Measurements from ENCODE around the gene FARS2. TPM values are rescaled to one million over a fixed set of nuclear protein-coding genes. Genes with fewer than 3 reads are reported as not detected.

The FARS2 gene
- total and polyA plus RNA-seq, 2 donors (not counting 3 experiments of a cell fraction or from before 2014, with no cell fraction given): 20.2 to 20.5 TPM

GRCh38 chr6:5435449-5435848 is 174.1 kb downstream of the FARS2 start:
- Histone ChIP-seq H3K9me1 (replicated peaks; ENCODE audit: control insufficient read depth, extremely low read depth, insufficient read depth, low read length) (no peaks in the 10 kb centered on the region), H3K79me2 (ENCODE audit: control insufficient read depth, insufficient read depth, low read length) (no peaks in the 10 kb centered on the region), H3K9ac (replicated peaks; ENCODE audit: extremely low read depth, insufficient read depth, low read length) (no peak overlapping the region), H3K36me3 (ENCODE audit: control insufficient read depth in 2 of 2, extremely low read depth in 1 of 2, insufficient read depth in 2 of 2, low read length in 2 of 2) (no peaks in the 10 kb centered on the region), H3K4me1 (ENCODE audit: control insufficient read depth, extremely low read depth, insufficient read depth, low read length) (peaks cover 5% of the 10 kb centered on the region), H3K27ac (ENCODE audit: insufficient read depth, low read depth, low read length) (no peak overlapping the region), H3K4me2 (ENCODE audit: insufficient read depth, low read length) (no peak overlapping the region), H3K27me3 (ENCODE audit: control insufficient read depth in 2 of 2, insufficient read depth in 2 of 2, low read length in 2 of 2) (no peaks in the 10 kb centered on the region), H4K20me1 (replicated peaks; ENCODE audit: control insufficient read depth, extremely low read depth, insufficient read depth, low read length) (no peaks in the 10 kb centered on the region), H3K9me3 (replicated peaks; ENCODE audit: control insufficient read depth, insufficient read depth, low read length) (no peaks in the 10 kb centered on the region), H3K4me3 (replicated peaks in 1 of 3; ENCODE audit: insufficient read depth in 1 of 3, low read depth in 1 of 3, low read length in 3 of 3) (no peak overlapping the region), H2AFZ (ENCODE audit: low read depth, low read length) (no peak overlapping the region)
- no peak for DNase-seq (ENCODE audit: low read depth, low spot score)
- BruUV-seq (replicated peaks): no TSS peak
- intact Hi-C loops (cut with micrococcal nuclease) (no loop called here), dilution Hi-C loops (cut with MboI; ENCODE audit: extremely low pct_ligation_motif_present, low sequenced_read_pairs) (no loop called here)
- TF ChIP-seq GATA2 (IDR thresholded peaks at IDR 0.05; ENCODE audit: insufficient read depth, insufficient read length, low read depth, low read length) (no peak), JUN (IDR thresholded peaks at IDR 0.05; ENCODE audit: borderline replicate concordance, insufficient read depth, insufficient read length, low read depth) (no peak), POLR2A (IDR thresholded peaks at IDR 0.05; ENCODE audit: low read depth, low read length) (no peak), POLR2AphosphoS5 (IDR thresholded peaks at IDR 0.05; ENCODE audit: insufficient read depth, low read depth, low read length) (no peak), FOS (IDR thresholded peaks at IDR 0.05; ENCODE audit: borderline replicate concordance, insufficient read depth, low read length) (no peak), CTCF (IDR thresholded peaks at IDR 0.05; ENCODE audit: extremely low read depth in 1 of 2, insufficient read depth in 1 of 2, low read depth in 1 of 2, low read length in 2 of 2) (no peak), EZH2 (IDR thresholded peaks at IDR 0.05; ENCODE audit: borderline replicate concordance, low read depth, low read length, severe bottlenecking) (no peak), MYC (IDR thresholded peaks at IDR 0.05; ENCODE audit: low read depth, low read length) (no peak)
- TF ChIP-seq, protein P1, sequence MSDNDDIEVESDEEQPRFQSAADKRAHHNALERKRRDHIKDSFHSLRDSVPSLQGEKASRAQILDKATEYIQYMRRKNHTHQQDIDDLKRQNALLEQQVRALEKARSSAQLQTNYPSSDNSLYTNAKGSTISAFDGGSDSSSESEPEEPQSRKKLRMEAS (IDR thresholded peaks at IDR 0.05; ENCODE audit: insufficient read depth, insufficient read length): no peak
- CTCF ChIA-PET: interaction anchor here (0.7 to 1.0 kb wide), 3 partner anchors 13 to 1112 kb away, joined by 3 to 5 read pairs (median 3); no protein-coding TSS in a partner anchor
- POLR2A ChIA-PET: no interaction called here
- no peak for FAIRE-seq
